NCI-H748 (cell line): ENCODE data around the gene UCN3.

Source experiments
- DNase-seq: peaks from one replicate; lab custom pipeline; 2025; ENCODE audit not compliant: unreplicated experiment; lab: John Stamatoyannopoulos, UW

UCN3 gene

GRCh38 chr10:5364890-5365338, at the start of gene UCN3:
Gene UCN3, plus strand, starts transcription at chr10:5364966. Its CDS starts 8,755 bp downstream, at chr10:5373721.
- peak; percentile 93 for DNase-seq

- DNase-seq = no peak
Measured at GRCh38 chr10:5317547-5318107, 47.1 kb upstream of the UCN3 start.

GRCh38 chr10:5318148-5318547, 46.6 kb upstream of the UCN3 start:
- DNase-seq = no peak

- no peak for DNase-seq
Measured at GRCh38 chr10:5319863-5320262, 44.9 kb upstream of the UCN3 start.

GRCh38 chr10:5321273-5321672, 43.5 kb upstream of the UCN3 start:
- DNase-seq = no peak

- no peak for DNase-seq
Measured at GRCh38 chr10:5323446-5323845, 41.3 kb upstream of the UCN3 start.

- no peak for DNase-seq
Measured at GRCh38 chr10:5325076-5325475, 39.7 kb upstream of the UCN3 start.

GRCh38 chr10:5334196-5334880, 30.4 kb upstream of the UCN3 start:
- DNase-seq = no peak

- no peak for DNase-seq
Measured at GRCh38 chr10:5338010-5338409, 26.8 kb upstream of the UCN3 start.

- DNase-seq = no peak
Measured at GRCh38 chr10:5343092-5343491, 21.7 kb upstream of the UCN3 start.

GRCh38 chr10:5343561-5343960, 21.2 kb upstream of the UCN3 start:
- DNase-seq = no peak

- DNase-seq = no peak
Measured at GRCh38 chr10:5343979-5344378, 20.8 kb upstream of the UCN3 start.

- no peak for DNase-seq
Measured at GRCh38 chr10:5344746-5345145, 20.0 kb upstream of the UCN3 start.

GRCh38 chr10:5346881-5347280, 17.9 kb upstream of the UCN3 start:
- no peak for DNase-seq

- no peak for DNase-seq
Measured at GRCh38 chr10:5349362-5349761, 15.4 kb upstream of the UCN3 start.

GRCh38 chr10:5354068-5354467, 10.7 kb upstream of the UCN3 start:
- DNase-seq = no peak

- no peak for DNase-seq
Measured at GRCh38 chr10:5355594-5356301, 9.0 kb upstream of the UCN3 start.

GRCh38 chr10:5356302-5356763, 8.4 kb upstream of the UCN3 start:
- no peak for DNase-seq

GRCh38 chr10:5360318-5360915, 4.3 kb upstream of the UCN3 start:
- DNase-seq = peak; percentile 4

GRCh38 chr10:5361966-5362365, 2.8 kb upstream of the UCN3 start:
- DNase-seq = no peak

GRCh38 chr10:5362873-5363272, 1.9 kb upstream of the UCN3 start:
- DNase-seq = no peak

GRCh38 chr10:5364374-5364773, 392 bp upstream of the UCN3 start:
- DNase-seq = peak; percentile 25
